Liver (tissue), 9 donors: ENCODE measurements around the gene MAGEF1. TPM values are rescaled to one million over a fixed set of nuclear protein-coding genes. Genes with fewer than 3 reads are reported as not detected.

ENCODE experiments used
- DNase-seq: peaks from one replicate; pipeline ENCODE4 v3.0.0-alpha.2; 2017; ENCODE audit warnings: low spot score
- H3K27ac ChIP-seq, 2 donors: one replicate each; pipeline ENCODE4 v1.7.0; 2013; ENCODE audit warnings: inconsistent platforms in 2 of 2, low read length in 2 of 2, control low read depth in 1 of 2, low read depth in 1 of 2, mild to moderate bottlenecking in 1 of 2
- H3K27me3 ChIP-seq, 4 donors: one replicate each; pipeline versions ENCODE4 v1.6.1 to v1.7.0; 2013; ENCODE audit warnings: low read length in 3 of 4, inconsistent platforms in 1 of 4, mild to moderate bottlenecking in 1 of 4, moderate library complexity in 1 of 4; ENCODE audit not compliant: control insufficient read depth in 4 of 4, insufficient read depth in 4 of 4
- H3K36me3 ChIP-seq, 4 donors: one replicate each; pipeline versions ENCODE4 v1.6.1 to v1.7.0; 2013; ENCODE audit warnings: low read length in 3 of 4, mild to moderate bottlenecking in 3 of 4, low read depth in 1 of 4, moderate library complexity in 1 of 4; ENCODE audit not compliant: control insufficient read depth in 4 of 4, insufficient read depth in 3 of 4
- H3K4me1 ChIP-seq, 4 donors: one replicate each; pipeline versions ENCODE4 v1.6.1 to v1.7.0; 2013; ENCODE audit warnings: low read length in 3 of 4, mild to moderate bottlenecking in 3 of 4, moderate library complexity in 1 of 4; ENCODE audit not compliant: control insufficient read depth in 4 of 4, insufficient read depth in 4 of 4
- H3K4me3 ChIP-seq, 3 donors: one replicate each; pipeline versions ENCODE4 v1.6.1 to v1.7.0; 2013; ENCODE audit warnings: low read length in 3 of 3, control low read depth in 1 of 3, low read depth in 1 of 3, mild to moderate bottlenecking in 1 of 3
- H3K9ac ChIP-seq, 2 donors: one replicate each; pipeline ENCODE4 v1.7.0; 2013; ENCODE audit warnings: low read length in 2 of 2, mild to moderate bottlenecking in 2 of 2, moderate library complexity in 2 of 2, control low read depth in 1 of 2, low read depth in 1 of 2
- H3K9me3 ChIP-seq, 4 donors: one replicate each; pipeline versions ENCODE4 v1.6.1 to v1.7.0; 2013; ENCODE audit warnings: low read length in 3 of 4; ENCODE audit not compliant: control insufficient read depth in 4 of 4
- EGR1 ChIP-seq, 2 donors: IDR thresholded peaks; 2 replicates each; pipeline ENCODE4 v1.6.1; 2016 to 2018; ENCODE audit warnings: antibody characterized with exemption in 2 of 2, low read depth in 2 of 2
- FOXA2 ChIP-seq: IDR thresholded peaks from 2 replicates; pipeline ENCODE4 v1.6.1; 2016; ENCODE audit warnings: antibody characterized with exemption
- HNF4A ChIP-seq, 2 donors: conservative IDR thresholded peaks; 2 replicates each; pipeline ENCODE4 v1.6.1; 2016; ENCODE audit warnings: antibody characterized with exemption in 2 of 2, mild to moderate bottlenecking in 2 of 2
- HNF4G ChIP-seq: IDR thresholded peaks from 2 replicates; pipeline ENCODE4 v1.6.1; 2016; ENCODE audit warnings: antibody characterized with exemption
- RAD21 ChIP-seq, 2 donors: IDR thresholded peaks; 2 replicates each; pipeline ENCODE4 v1.6.1; 2016; ENCODE audit warnings: antibody characterized with exemption in 2 of 2, mild to moderate bottlenecking in 2 of 2
- TAF1 ChIP-seq: conservative IDR thresholded peaks from 2 replicates; pipeline ENCODE4 v1.6.1; 2016; ENCODE audit warnings: antibody characterized with exemption, mild to moderate bottlenecking
- WGBS: extraction: QIAGEN DNeasy Blood & Tissue Kit; methylation state at CpG from one replicate; pipeline ENCODE4 v1.1.7; 2013; 5-methylcytosine and 5-hydroxymethylcytosine counted together
- polyA plus RNA-seq, 2 donors: library from polyadenylated mRNA; stranded (reverse) in 1 of 2; unstranded in 1 of 2; fragments of 200-250 nt in 1 of 2; fragments of >200 nt in 1 of 2; fragmentation: Nextera tagmentation in 1 of 2; extraction: Ambion mirVana in 1 of 2; gene quantifications; one replicate each; pipeline versions ENCODE4 v1.2.1 to v1.2.3, GENCODE V29; 2013 to 2015
- total RNA-seq, 2 donors: library from RNA; depleted of rRNA; stranded (reverse); fragments of >200 nt; gene quantifications; one replicate each; pipeline ENCODE4 v1.2.3, GENCODE V29; 2014
- TF ChIP-seq, protein P1 (sequence below): IDR thresholded peaks from 2 replicates; pipeline ENCODE4 v1.6.1; 2016; ENCODE audit warnings: antibody characterized with exemption
- TF ChIP-seq, protein P2 (sequence below): IDR thresholded peaks from 2 replicates; pipeline ENCODE4 v1.6.1; 2016; ENCODE audit warnings: antibody characterized with exemption, mild to moderate bottlenecking
- TF ChIP-seq, protein P3 (sequence below): fragments of 150-350 bp; IDR thresholded peaks from 2 replicates; pipeline ENCODE4 v1.5.1; 2017; ENCODE audit warnings: improper control_type of control experiment, low read depth, low read length; ENCODE audit not compliant: missing input control
- donor health status: healthy.
- donor health status: healthy.
- donor health status: healthy.
- donor health status: healthy.
- donor health status: healthy.

MAGEF1 gene
- total and polyA plus RNA-seq, 4 donors = 12.9 to 15.5 (median 14.3) TPM

DNA sequence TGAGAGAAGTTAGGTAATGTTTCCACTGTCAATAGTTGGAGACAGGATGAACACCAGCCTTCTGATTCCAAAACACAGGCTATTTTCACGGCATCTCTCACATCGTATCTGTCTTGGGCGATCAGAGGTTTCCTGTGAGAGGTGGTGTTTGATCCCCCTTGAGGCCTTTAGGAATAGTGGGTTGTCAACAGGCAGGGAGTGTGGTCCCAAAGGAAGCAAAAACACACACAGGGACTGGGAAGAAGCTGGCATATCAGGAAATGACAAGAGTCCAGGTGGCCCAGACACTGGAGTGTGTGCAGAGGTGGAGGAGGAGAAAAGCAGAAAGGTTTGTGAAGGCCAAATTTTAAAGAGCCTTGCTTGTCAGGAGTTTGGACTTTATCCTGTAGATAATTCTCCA is 6.6 kb upstream of the MAGEF1 start:
- TF ChIP-seq FOXA2 (no peak), RAD21 (IDR thresholded peaks at IDR 0.05) (no peak)
- TF ChIP-seq, protein P1, sequence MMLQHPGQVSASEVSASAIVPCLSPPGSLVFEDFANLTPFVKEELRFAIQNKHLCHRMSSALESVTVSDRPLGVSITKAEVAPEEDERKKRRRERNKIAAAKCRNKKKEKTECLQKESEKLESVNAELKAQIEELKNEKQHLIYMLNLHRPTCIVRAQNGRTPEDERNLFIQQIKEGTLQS = no peak
- Histone ChIP-seq H3K36me3 (peaks cover 0 to 1% (median 0%) of the 10 kb centered on the region in 4 donors), H3K4me1 (no peaks in the 10 kb centered on the region), H3K27ac (no peak overlapping the region), H3K9ac (no peak overlapping the region), H3K27me3 (no peaks in the 10 kb centered on the region), H3K4me3 (no peak overlapping the region), H3K9me3 (no peaks in the 10 kb centered on the region)
- WGBS = 92% methylated on average over 3 of the region's 3 CpGs
- no peak for DNase-seq

- WGBS = 86% methylated on average over 8 of the region's 8 CpGs
- peak overlapping the region; percentile 13 to 23 for H3K27ac ChIP-seq
- peaks cover 0 to 1% (median 0%) of the 10 kb centered on the region in 4 donors for H3K36me3 ChIP-seq
- H3K9me3 ChIP-seq = no peaks in the 10 kb centered on the region
- no peaks in the 10 kb centered on the region for H3K27me3 ChIP-seq
- H3K9ac ChIP-seq = no peak overlapping the region
- peaks cover 0 to 2% (median 1%) of the 10 kb centered on the region in 4 donors for H3K4me1 ChIP-seq
- no peak overlapping the region for H3K4me3 ChIP-seq
- TF ChIP-seq HNF4G (no peak), RAD21 (IDR thresholded peaks at IDR 0.05) (no peak), HNF4A (conservative IDR thresholded peaks at IDR 0.05) (no peak), EGR1 (IDR thresholded peaks at IDR 0.05; ENCODE audit: low read depth in 2 of 2) (no peak), TAF1 (no peak), FOXA2 (no peak)
- TF ChIP-seq, protein P2, sequence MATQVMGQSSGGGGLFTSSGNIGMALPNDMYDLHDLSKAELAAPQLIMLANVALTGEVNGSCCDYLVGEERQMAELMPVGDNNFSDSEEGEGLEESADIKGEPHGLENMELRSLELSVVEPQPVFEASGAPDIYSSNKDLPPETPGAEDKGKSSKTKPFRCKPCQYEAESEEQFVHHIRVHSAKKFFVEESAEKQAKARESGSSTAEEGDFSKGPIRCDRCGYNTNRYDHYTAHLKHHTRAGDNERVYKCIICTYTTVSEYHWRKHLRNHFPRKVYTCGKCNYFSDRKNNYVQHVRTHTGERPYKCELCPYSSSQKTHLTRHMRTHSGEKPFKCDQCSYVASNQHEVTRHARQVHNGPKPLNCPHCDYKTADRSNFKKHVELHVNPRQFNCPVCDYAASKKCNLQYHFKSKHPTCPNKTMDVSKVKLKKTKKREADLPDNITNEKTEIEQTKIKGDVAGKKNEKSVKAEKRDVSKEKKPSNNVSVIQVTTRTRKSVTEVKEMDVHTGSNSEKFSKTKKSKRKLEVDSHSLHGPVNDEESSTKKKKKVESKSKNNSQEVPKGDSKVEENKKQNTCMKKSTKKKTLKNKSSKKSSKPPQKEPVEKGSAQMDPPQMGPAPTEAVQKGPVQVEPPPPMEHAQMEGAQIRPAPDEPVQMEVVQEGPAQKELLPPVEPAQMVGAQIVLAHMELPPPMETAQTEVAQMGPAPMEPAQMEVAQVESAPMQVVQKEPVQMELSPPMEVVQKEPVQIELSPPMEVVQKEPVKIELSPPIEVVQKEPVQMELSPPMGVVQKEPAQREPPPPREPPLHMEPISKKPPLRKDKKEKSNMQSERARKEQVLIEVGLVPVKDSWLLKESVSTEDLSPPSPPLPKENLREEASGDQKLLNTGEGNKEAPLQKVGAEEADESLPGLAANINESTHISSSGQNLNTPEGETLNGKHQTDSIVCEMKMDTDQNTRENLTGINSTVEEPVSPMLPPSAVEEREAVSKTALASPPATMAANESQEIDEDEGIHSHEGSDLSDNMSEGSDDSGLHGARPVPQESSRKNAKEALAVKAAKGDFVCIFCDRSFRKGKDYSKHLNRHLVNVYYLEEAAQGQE = no peak
- TF ChIP-seq, protein P1 = no peak
- TF ChIP-seq, protein P3, sequence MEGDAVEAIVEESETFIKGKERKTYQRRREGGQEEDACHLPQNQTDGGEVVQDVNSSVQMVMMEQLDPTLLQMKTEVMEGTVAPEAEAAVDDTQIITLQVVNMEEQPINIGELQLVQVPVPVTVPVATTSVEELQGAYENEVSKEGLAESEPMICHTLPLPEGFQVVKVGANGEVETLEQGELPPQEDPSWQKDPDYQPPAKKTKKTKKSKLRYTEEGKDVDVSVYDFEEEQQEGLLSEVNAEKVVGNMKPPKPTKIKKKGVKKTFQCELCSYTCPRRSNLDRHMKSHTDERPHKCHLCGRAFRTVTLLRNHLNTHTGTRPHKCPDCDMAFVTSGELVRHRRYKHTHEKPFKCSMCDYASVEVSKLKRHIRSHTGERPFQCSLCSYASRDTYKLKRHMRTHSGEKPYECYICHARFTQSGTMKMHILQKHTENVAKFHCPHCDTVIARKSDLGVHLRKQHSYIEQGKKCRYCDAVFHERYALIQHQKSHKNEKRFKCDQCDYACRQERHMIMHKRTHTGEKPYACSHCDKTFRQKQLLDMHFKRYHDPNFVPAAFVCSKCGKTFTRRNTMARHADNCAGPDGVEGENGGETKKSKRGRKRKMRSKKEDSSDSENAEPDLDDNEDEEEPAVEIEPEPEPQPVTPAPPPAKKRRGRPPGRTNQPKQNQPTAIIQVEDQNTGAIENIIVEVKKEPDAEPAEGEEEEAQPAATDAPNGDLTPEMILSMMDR = no peak
- DNase-seq = no peak
Observed at GRCh38 chr3:184717399-184717983, 5.6 kb upstream of the MAGEF1 start.
